HEK293 (cell line): ENCODE measurements around the gene DSCAM.

ENCODE experiments used
- CTCF ChIA-PET: fragments of 350-600 bp; formaldehyde crosslinking; extraction: SDS; loops from one replicate; lab custom pipeline; 2021; ENCODE audit warnings: antibody characterized with exemption; lab: Yijun Ruan, JAX
- POLR2A ChIA-PET: fragments of 300-600 bp; formaldehyde crosslinking; extraction: SDS; loops from one replicate; lab custom pipeline; 2020; ENCODE audit warnings: antibody characterized with exemption, inconsistent platforms; lab: Yijun Ruan, JAX
- H3K27ac ChIP-seq: fragments of 200-500 bp; sonication (Bioruptor generic); 2 replicates; pipeline ENCODE4 v1.5.1; 2014; ENCODE audit warnings: low read depth, low read length, control low read depth, inconsistent platforms; ENCODE audit errors: extremely low read depth
- H3K36me3 ChIP-seq, 2 experiments: fragments of 200-500 bp in 1 of 2; sonication (Bioruptor generic) in 1 of 2; 1 replicate in 1 of 2; 2 replicates in 1 of 2; pipeline ENCODE4 v1.5.1; 2014 to 2017; ENCODE audit warnings: inconsistent platforms in 2 of 2, low read length in 2 of 2; ENCODE audit not compliant: control insufficient read depth in 2 of 2, insufficient read depth in 1 of 2
- H3K4me1 ChIP-seq: fragments of 200-500 bp; sonication (Bioruptor generic); 2 replicates; pipeline ENCODE4 v1.5.1; 2014; ENCODE audit warnings: mild to moderate bottlenecking, low read length, inconsistent platforms; ENCODE audit not compliant: control insufficient read depth, insufficient read depth
- H3K4me3 ChIP-seq: 2 replicates; pipeline ENCODE4 v1.5.1; 2011; ENCODE audit warnings: low read depth, mild to moderate bottlenecking, control low read depth, low read length, moderate library complexity
- H3K9me3 ChIP-seq: fragments of 200-500 bp; sonication (Bioruptor generic); 2 replicates; pipeline ENCODE4 v1.5.1; 2014; ENCODE audit warnings: low read depth, low read length, inconsistent platforms; ENCODE audit not compliant: control insufficient read depth, insufficient read depth
- HOXC10 ChIP-seq: sonication (generic); formaldehyde crosslinking; IDR thresholded peaks from 2 replicates; pipeline ENCODE4 v1.8.1; 2023; ENCODE audit warnings: mild to moderate bottlenecking, missing genetic modification reagents
- IKZF3 ChIP-seq: fragments of 450-650 bp; IDR thresholded peaks from 2 replicates; pipeline ENCODE4 v1.5.0; 2018; ENCODE audit warnings: missing biosample characterization, mild to moderate bottlenecking, missing genetic modification characterization, moderate library complexity
- WT1 ChIP-seq: fragments of 450-650 bp; formaldehyde crosslinking; IDR thresholded peaks from 2 replicates; pipeline ENCODE4 v1.5.1; 2016; ENCODE audit warnings: missing biosample characterization, missing genetic modification characterization
- ZBTB8A ChIP-seq: fragments of 450-650 bp; formaldehyde crosslinking; IDR thresholded peaks from 2 replicates; pipeline ENCODE4 v1.5.1; 2016; ENCODE audit warnings: missing biosample characterization, missing genetic modification characterization
- ZIC2 ChIP-seq: fragments of 450-650 bp; formaldehyde crosslinking; IDR thresholded peaks from 2 replicates; pipeline ENCODE4 v1.5.1; 2016; ENCODE audit warnings: missing biosample characterization, missing genetic modification characterization
- ZNF114 ChIP-seq: fragments of 450-650 bp; formaldehyde crosslinking; IDR thresholded peaks from 2 replicates; pipeline ENCODE4 v1.5.0; 2017; ENCODE audit warnings: missing biosample characterization, missing genetic modification characterization
- ZNF140 ChIP-seq: fragments of 450-650 bp; formaldehyde crosslinking; IDR thresholded peaks from 2 replicates; pipeline ENCODE4 v1.5.1; 2016; ENCODE audit warnings: missing biosample characterization, missing genetic modification characterization
- ZNF174 ChIP-seq: fragments of 450-650 bp; formaldehyde crosslinking; IDR thresholded peaks from 2 replicates; pipeline ENCODE4 v1.5.0; 2017; ENCODE audit warnings: missing biosample characterization, mild to moderate bottlenecking, missing genetic modification characterization
- ZNF202 ChIP-seq: fragments of 450-650 bp; formaldehyde crosslinking; IDR thresholded peaks from 2 replicates; pipeline ENCODE4 v1.5.1; 2016; ENCODE audit warnings: missing biosample characterization, missing genetic modification characterization, borderline replicate concordance
- ZNF23 ChIP-seq: fragments of 450-650 bp; formaldehyde crosslinking; IDR thresholded peaks from 2 replicates; pipeline ENCODE4 v1.5.1; 2016; ENCODE audit warnings: missing biosample characterization, missing genetic modification characterization, borderline replicate concordance
- ZNF266 ChIP-seq: fragments of 450-650 bp; formaldehyde crosslinking; IDR thresholded peaks from 2 replicates; pipeline ENCODE4 v1.5.1; 2016; ENCODE audit warnings: missing biosample characterization, missing genetic modification characterization, low read depth
- ZNF311 ChIP-seq: fragments of 450-650 bp; formaldehyde crosslinking; IDR thresholded peaks from 2 replicates; pipeline ENCODE4 v1.5.1; 2017; ENCODE audit warnings: missing biosample characterization, missing genetic modification characterization, borderline replicate concordance
- ZNF335 ChIP-seq: fragments of 450-650 bp; formaldehyde crosslinking; conservative IDR thresholded peaks from 2 replicates; pipeline ENCODE4 v1.5.1; 2016; ENCODE audit warnings: missing biosample characterization, missing genetic modification characterization
- ZNF366 ChIP-seq: fragments of 450-650 bp; formaldehyde crosslinking; conservative IDR thresholded peaks from 2 replicates; pipeline ENCODE4 v1.5.1; 2016; ENCODE audit warnings: missing biosample characterization, missing genetic modification characterization
- ZNF473 ChIP-seq: fragments of 450-650 bp; formaldehyde crosslinking; IDR thresholded peaks from 2 replicates; pipeline ENCODE4 v1.5.1; 2017; ENCODE audit warnings: missing biosample characterization, missing genetic modification characterization
- ZNF521 ChIP-seq: fragments of 450-650 bp; formaldehyde crosslinking; IDR thresholded peaks from 2 replicates; pipeline ENCODE4 v1.5.1; 2017; ENCODE audit warnings: missing biosample characterization, mild to moderate bottlenecking, missing genetic modification characterization
- ZNF610 ChIP-seq: fragments of 450-650 bp; formaldehyde crosslinking; IDR thresholded peaks from 2 replicates; pipeline ENCODE4 v1.5.1; 2016; ENCODE audit warnings: missing biosample characterization, missing genetic modification characterization, borderline replicate concordance
- ZNF670 ChIP-seq: fragments of 450-650 bp; formaldehyde crosslinking; IDR thresholded peaks from 2 replicates; pipeline ENCODE4 v1.5.1; 2016; ENCODE audit warnings: missing biosample characterization, missing genetic modification characterization, low read depth
- TF ChIP-seq, protein P1 (sequence below): fragments of 450-650 bp; formaldehyde crosslinking; IDR thresholded peaks from 2 replicates; pipeline ENCODE4 v1.5.1; 2016; ENCODE audit warnings: missing biosample characterization, missing genetic modification characterization
- TF ChIP-seq, protein P2 (sequence below): fragments of 450-650 bp; formaldehyde crosslinking; IDR thresholded peaks from 2 replicates; pipeline ENCODE4 v1.5.1; 2016; ENCODE audit warnings: missing biosample characterization, missing genetic modification characterization

Gene DSCAM

DNA sequence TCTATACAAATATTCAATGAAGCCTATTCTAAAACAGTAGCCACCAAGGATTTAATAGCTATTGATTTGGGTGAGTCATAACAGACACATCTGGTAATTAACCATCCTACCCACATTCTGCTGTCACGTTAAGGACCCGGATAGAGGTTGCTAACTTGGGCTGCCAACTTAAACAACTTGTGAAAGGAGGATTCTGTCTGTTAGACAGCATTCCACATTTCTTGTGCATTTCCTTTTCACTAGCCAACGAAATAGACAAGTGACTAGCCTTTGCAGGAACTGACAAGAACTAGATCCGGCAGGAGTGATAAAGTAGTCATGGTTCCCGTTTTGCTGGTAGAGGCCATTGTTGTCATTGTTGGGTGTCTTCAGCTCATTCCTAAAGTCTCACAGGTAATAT, 9.5 kb downstream of the DSCAM start (continued):
- TF ChIP-seq HOXC10 (CRISPR knock-in tag) (no peak), ZNF23 (tag by site-specific recombination) (no peak), ZNF174 (no peak)
- TF ChIP-seq, protein P1, sequence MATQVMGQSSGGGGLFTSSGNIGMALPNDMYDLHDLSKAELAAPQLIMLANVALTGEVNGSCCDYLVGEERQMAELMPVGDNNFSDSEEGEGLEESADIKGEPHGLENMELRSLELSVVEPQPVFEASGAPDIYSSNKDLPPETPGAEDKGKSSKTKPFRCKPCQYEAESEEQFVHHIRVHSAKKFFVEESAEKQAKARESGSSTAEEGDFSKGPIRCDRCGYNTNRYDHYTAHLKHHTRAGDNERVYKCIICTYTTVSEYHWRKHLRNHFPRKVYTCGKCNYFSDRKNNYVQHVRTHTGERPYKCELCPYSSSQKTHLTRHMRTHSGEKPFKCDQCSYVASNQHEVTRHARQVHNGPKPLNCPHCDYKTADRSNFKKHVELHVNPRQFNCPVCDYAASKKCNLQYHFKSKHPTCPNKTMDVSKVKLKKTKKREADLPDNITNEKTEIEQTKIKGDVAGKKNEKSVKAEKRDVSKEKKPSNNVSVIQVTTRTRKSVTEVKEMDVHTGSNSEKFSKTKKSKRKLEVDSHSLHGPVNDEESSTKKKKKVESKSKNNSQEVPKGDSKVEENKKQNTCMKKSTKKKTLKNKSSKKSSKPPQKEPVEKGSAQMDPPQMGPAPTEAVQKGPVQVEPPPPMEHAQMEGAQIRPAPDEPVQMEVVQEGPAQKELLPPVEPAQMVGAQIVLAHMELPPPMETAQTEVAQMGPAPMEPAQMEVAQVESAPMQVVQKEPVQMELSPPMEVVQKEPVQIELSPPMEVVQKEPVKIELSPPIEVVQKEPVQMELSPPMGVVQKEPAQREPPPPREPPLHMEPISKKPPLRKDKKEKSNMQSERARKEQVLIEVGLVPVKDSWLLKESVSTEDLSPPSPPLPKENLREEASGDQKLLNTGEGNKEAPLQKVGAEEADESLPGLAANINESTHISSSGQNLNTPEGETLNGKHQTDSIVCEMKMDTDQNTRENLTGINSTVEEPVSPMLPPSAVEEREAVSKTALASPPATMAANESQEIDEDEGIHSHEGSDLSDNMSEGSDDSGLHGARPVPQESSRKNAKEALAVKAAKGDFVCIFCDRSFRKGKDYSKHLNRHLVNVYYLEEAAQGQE (tag by site-specific recombination) = no peak

DNA sequence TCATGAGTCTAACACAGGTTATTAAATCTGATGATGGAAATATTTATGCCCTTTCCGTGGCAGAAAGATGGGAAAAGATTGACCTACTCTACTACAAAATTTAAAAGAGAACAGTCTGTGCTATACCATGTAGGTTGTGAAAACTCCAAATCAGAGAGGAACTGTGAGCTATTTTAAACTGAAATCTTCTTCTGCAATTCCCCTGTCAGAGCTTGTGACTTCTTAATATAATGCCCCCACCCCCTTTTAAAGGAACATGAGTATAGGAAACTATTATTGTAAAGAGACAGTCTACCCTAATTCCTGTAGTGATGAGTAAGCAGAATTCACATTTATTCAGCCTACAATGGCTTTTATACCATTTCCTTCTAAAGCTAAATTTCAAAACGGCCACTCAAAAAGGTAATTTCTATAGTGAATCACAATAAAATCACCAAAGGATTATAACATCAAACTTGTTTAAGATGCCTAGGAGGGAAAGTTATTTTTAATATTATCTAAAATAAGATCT, 11.7 kb downstream of the DSCAM start:
- no peak overlapping the region for H3K4me3 ChIP-seq
- H3K4me1 ChIP-seq = peaks cover 3% of the 10 kb centered on the region; the same call in 1 of the 2 replicates
- H3K9me3 ChIP-seq = no peaks in the 10 kb centered on the region
- ChIA-PET POLR2A (interaction anchor here (0.6 kb wide), 1 partner anchor 104 kb away, joined by 3 read pairs; no protein-coding TSS in a partner anchor), CTCF (interaction anchor here (0.6 to 0.7 kb wide), 3 partner anchors 23 to 336 kb away, joined by 3 to 4 read pairs (median 3); no protein-coding TSS in a partner anchor)
- H3K36me3 ChIP-seq = no peaks in the 10 kb centered on the region
- TF ChIP-seq ZBTB8A (tag by site-specific recombination) = no peak
- TF ChIP-seq ZNF202 (tag by site-specific recombination) = no peak
- TF ChIP-seq ZIC2 (tag by site-specific recombination) = no peak
- no peak for TF ChIP-seq ZNF473 (tag by site-specific recombination)
- TF ChIP-seq ZNF670 (tag by site-specific recombination) = no peak
- no peak for TF ChIP-seq ZNF610 (tag by site-specific recombination)
- no peak overlapping the region for H3K27ac ChIP-seq

DNA sequence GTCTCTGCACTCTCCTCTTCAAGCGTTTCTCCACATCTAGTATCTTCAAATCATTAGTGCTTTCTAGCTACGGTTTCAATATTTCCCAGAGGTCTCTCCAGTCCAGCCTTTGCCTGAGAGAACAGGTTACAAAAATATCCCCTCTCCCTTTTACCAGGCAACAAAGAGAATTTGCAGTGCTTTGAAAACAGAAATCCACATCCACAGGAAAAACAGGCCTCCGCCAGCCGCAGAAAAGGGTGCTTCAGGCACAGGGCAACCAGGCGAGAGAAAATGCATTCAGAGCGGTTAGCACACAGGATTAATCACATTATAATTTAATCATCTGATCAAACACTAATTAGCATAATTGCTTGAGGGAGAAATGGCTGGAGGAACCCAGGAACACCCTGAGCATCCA, 13.8 kb downstream of the DSCAM start:
- H3K27ac ChIP-seq = no peak overlapping the region
- H3K36me3 ChIP-seq = no peaks in the 10 kb centered on the region
- no peak overlapping the region for H3K4me3 ChIP-seq
- POLR2A ChIA-PET = no interaction called here
- H3K4me1 ChIP-seq = no peaks in the 10 kb centered on the region
- CTCF ChIA-PET = interaction anchor here (1.0 kb wide), 1 partner anchor 175 kb away, joined by 3 read pairs; no protein-coding TSS in a partner anchor
- no peaks in the 10 kb centered on the region for H3K9me3 ChIP-seq
- TF ChIP-seq ZNF311 (tag by site-specific recombination) = no peak
- TF ChIP-seq IKZF3 (tag by site-specific recombination) = no peak
- no peak for TF ChIP-seq ZNF366 (tag by site-specific recombination)
- no peak for TF ChIP-seq WT1 (tag by site-specific recombination)
- no peak for TF ChIP-seq ZNF521 (tag by site-specific recombination)
- no peak for TF ChIP-seq ZNF335
- TF ChIP-seq, protein P2, sequence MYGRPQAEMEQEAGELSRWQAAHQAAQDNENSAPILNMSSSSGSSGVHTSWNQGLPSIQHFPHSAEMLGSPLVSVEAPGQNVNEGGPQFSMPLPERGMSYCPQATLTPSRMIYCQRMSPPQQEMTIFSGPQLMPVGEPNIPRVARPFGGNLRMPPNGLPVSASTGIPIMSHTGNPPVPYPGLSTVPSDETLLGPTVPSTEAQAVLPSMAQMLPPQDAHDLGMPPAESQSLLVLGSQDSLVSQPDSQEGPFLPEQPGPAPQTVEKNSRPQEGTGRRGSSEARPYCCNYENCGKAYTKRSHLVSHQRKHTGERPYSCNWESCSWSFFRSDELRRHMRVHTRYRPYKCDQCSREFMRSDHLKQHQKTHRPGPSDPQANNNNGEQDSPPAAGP (tag by site-specific recombination) = no peak
- TF ChIP-seq ZBTB8A (tag by site-specific recombination) = no peak
- no peak for TF ChIP-seq ZIC2 (tag by site-specific recombination)
- no peak for TF ChIP-seq ZNF114 (tag by site-specific recombination)
- no peak for TF ChIP-seq ZNF140 (tag by site-specific recombination)
- TF ChIP-seq, protein P1 (tag by site-specific recombination) = no peak
- no peak for TF ChIP-seq ZNF266
